ENCODE measurements around the gene ZNF683. TPM values are rescaled to one million over a fixed set of nuclear protein-coding genes. Genes with fewer than 3 reads are reported as not detected.

The ZNF683 gene
- total and polyA plus RNA-seq, 9 of the 15 experiments (the other 6 are each of a cell fraction or from before 2014, with no cell fraction given), result not detected

GRCh38 chr1:26336477-26337205 is 35.9 kb downstream of the ZNF683 start (continued):
- TF ChIP-seq HNRNPLL (IDR thresholded peaks at IDR 0.05; ENCODE audit: low read depth, low read length, poor library complexity, severe bottlenecking) (no peak), THRA (IDR thresholded peaks at IDR 0.05) (no peak), SNAPC5 (CRISPR knock-in tag; IDR thresholded peaks at IDR 0.05) (no peak), HES1 (IDR thresholded peaks at IDR 0.05; ENCODE audit: low read depth) (no peak; the same call in 1 of the 2 replicates), PHB (CRISPR knock-in tag; IDR thresholded peaks at IDR 0.05) (no peak), ARID1B (IDR thresholded peaks at IDR 0.05) (peak; percentile 67), KAT2B (IDR thresholded peaks at IDR 0.05; ENCODE audit: low read depth, low read length) (no peak), ZNF586 (CRISPR knock-in tag; conservative IDR thresholded peaks at IDR 0.05) (0 out of 2 replicates have a peak, but pooled peaks have one; percentile 79), DPF2 (IDR thresholded peaks at IDR 0.05) (peak; percentile 47; the same call in 1 of the 2 replicates), POLR2H (tag; IDR thresholded peaks at IDR 0.05; ENCODE audit: low read depth) (no peak), NELFE (IDR thresholded peaks at IDR 0.05; ENCODE audit: insufficient read depth, insufficient read length) (no peak), MTF1 (CRISPR knock-in tag; IDR thresholded peaks at IDR 0.05; ENCODE audit: borderline replicate concordance) (peak; percentile 79; the same call in 1 of the 2 replicates), ZNF407 (IDR thresholded peaks at IDR 0.05; ENCODE audit: low read depth) (no peak), NFE2 (IDR thresholded peaks at IDR 0.05; ENCODE audit: low read depth) (no peak), SIX5 (IDR thresholded peaks at IDR 0.05; ENCODE audit: borderline replicate concordance in 1 of 2, insufficient read depth in 1 of 2, low read depth in 1 of 2, low read length in 2 of 2) (no peak), RAD51 (IDR thresholded peaks at IDR 0.05; ENCODE audit: borderline replicate concordance, low read depth) (no peak; the same call in 1 of the 2 replicates)
